ENCODE data around the gene PWP2.
"Not testable (repeated sequence)": the region's sequence is repeated elsewhere in the genome, so short reads cannot be mapped to it uniquely, and the experiment has no call there.

Gene PWP2

GRCh38 chr21:44163167-44163653, 56.0 kb downstream of the PWP2 start:
- not testable (repeated sequence) for DNase-seq (ENCODE audit: low spot score)

GRCh38 chr21:44165933-44166332, 58.7 kb downstream of the PWP2 start:
- DNase-seq (ENCODE audit: low spot score): not testable (repeated sequence)

- not testable (repeated sequence) for DNase-seq (ENCODE audit: low spot score)
Measured at GRCh38 chr21:44167527-44167926, 60.3 kb downstream of the PWP2 start.

GRCh38 chr21:44170326-44170725, 63.1 kb downstream of the PWP2 start:
- DNase-seq (ENCODE audit: low spot score): not testable (repeated sequence)

DNA sequence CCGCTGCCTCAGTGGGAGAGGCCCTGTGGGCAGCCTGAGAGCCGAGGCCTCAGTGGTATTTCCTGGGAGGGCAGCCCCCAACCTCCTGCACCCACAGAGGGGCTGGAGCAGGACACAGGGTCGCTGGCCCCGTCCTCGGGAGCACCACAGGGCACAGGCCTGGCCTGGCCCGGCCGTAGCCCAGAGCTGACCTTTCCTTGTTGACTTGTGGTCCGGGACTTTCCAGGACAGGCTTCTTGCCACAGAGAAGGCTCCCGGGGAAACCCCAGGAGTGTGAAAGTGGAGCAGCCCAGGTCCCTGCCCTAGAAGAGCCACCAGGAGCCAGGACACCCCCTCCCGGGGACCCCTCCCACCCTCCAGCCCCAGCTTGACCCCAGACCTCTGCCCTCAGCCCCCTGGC, 63.7 kb downstream of the PWP2 start:
- not testable (repeated sequence) for DNase-seq (ENCODE audit: low spot score)

- not testable (repeated sequence) for DNase-seq (ENCODE audit: low spot score)
Measured at GRCh38 chr21:44171962-44172572, 64.9 kb downstream of the PWP2 start.

DNA sequence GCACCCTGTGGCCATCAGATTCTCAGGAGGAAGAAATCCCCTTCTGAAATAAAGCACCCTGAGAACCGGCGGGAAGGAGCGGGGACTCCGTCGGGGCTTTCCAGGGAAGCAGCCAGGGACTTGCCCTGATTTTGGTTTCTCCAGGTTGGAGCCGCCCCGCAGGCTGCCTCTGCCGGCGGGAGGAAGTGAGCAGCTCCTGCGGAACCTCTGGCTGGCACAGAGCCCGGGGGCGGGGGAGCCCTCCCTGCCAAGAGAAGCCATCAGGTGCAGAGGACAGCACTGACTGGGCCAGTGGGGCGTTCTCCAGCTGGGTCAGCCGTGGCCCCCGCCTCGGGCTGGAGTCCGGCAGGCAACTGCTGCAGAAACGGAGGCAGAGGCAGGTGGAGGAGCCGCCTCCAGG, 65.5 kb downstream of the PWP2 start:
- not testable (repeated sequence) for DNase-seq (ENCODE audit: low spot score)

GRCh38 chr21:44175189-44175588, 68.0 kb downstream of the PWP2 start:
- not testable (repeated sequence) for DNase-seq (ENCODE audit: low spot score)

- not testable (repeated sequence) for DNase-seq (ENCODE audit: low spot score)
Measured at GRCh38 chr21:44176127-44176526, 68.9 kb downstream of the PWP2 start.
